WTC11 (cell line): ENCODE measurements around the gene AK8. TPM values are rescaled to one million over a fixed set of nuclear protein-coding genes. Genes with fewer than 3 reads are reported as not detected.

ENCODE experiments used
- ATAC-seq: fragments of 200-7000 bp; cut with Tn5 transposase; 2 replicates; pipeline ENCODE4 v1.10.0; 2021; ENCODE audit warnings: mild to moderate bottlenecking, moderate library complexity
- CTCF ChIA-PET: fragments of 300-600 bp; sonication (Branson Sonifier 250); formaldehyde crosslinking; loops from one replicate; lab custom pipeline; 2021; ENCODE audit warnings: antibody characterized with exemption; lab: Charles Lee
- POLR2A ChIA-PET: fragments of 350-600 bp; sonication (Branson Sonifier 250); formaldehyde crosslinking; loops from one replicate; lab custom pipeline; 2021; ENCODE audit warnings: antibody characterized with exemption; lab: Charles Lee
- DNase-seq: peaks from one replicate; pipeline ENCODE4 v3.0.0; 2021; ENCODE audit warnings: low spot score
- H3K27ac Mint-ChIP-seq: 2 replicates; pipeline ENCODE4 v1.8.0; 2021; ENCODE audit warnings: mixed read lengths
- H3K27me3 Mint-ChIP-seq: 2 replicates; pipeline ENCODE4 v1.8.0; 2021; ENCODE audit warnings: low read depth, mild to moderate bottlenecking, moderate library complexity, mixed read lengths
- H3K36me3 Mint-ChIP-seq: 2 replicates; pipeline ENCODE4 v1.8.0; 2021; ENCODE audit warnings: mixed read lengths
- H3K4me1 Mint-ChIP-seq: 2 replicates; pipeline ENCODE4 v1.8.0; 2022; ENCODE audit warnings: mixed read lengths
- H3K4me3 Mint-ChIP-seq: 2 replicates; pipeline ENCODE4 v1.8.0; 2021; ENCODE audit warnings: mild to moderate bottlenecking, moderate library complexity, mixed read lengths
- H3K9me3 Mint-ChIP-seq: 2 replicates; pipeline ENCODE4 v1.8.0; 2021; ENCODE audit warnings: mixed read lengths
- EMX1 ChIP-seq: fragments of 250-450 bp; sonication (Bioruptor Pico); IDR thresholded peaks from 2 replicates; pipeline ENCODE4 v1.8.0; 2021; ENCODE audit warnings: mild to moderate bottlenecking
- ETV6 ChIP-seq: sonication (generic); formaldehyde crosslinking; IDR thresholded peaks from 2 replicates; pipeline ENCODE4 v1.8.1; 2022; ENCODE audit warnings: mild to moderate bottlenecking, missing genetic modification reagents
- NFATC4 ChIP-seq: fragments of 250-450 bp; sonication (Bioruptor Pico); IDR thresholded peaks from 2 replicates; pipeline ENCODE4 v1.9.0; 2021; ENCODE audit warnings: mild to moderate bottlenecking
- TEAD4 ChIP-seq: sonication (generic); formaldehyde crosslinking; IDR thresholded peaks from 2 replicates; pipeline ENCODE4 v1.8.0; 2022; ENCODE audit warnings: mild to moderate bottlenecking, missing genetic modification reagents
- ZNF416 ChIP-seq: fragments of 250-450 bp; sonication (Bioruptor Pico); IDR thresholded peaks from 2 replicates; pipeline ENCODE4 v1.9.0; 2021; ENCODE audit warnings: mild to moderate bottlenecking, inconsistent platforms
- total RNA-seq: library from RNA; stranded (reverse); gene quantifications from 3 replicates; pipeline ENCODE4 v1.2.3, GENCODE V29; 2021
- TF ChIP-seq, protein P1 (sequence below): sonication (generic); formaldehyde crosslinking; IDR thresholded peaks from 2 replicates; pipeline ENCODE4 v1.8.1; 2022; ENCODE audit warnings: mild to moderate bottlenecking, missing genetic modification reagents, moderate library complexity, borderline replicate concordance
- TF ChIP-seq, protein P2 (sequence below): sonication (generic); formaldehyde crosslinking; IDR thresholded peaks from 2 replicates; pipeline ENCODE4 v1.8.0; 2022; ENCODE audit warnings: mild to moderate bottlenecking, missing genetic modification reagents
- TF ChIP-seq, protein P3 (sequence below): sonication (generic); formaldehyde crosslinking; conservative IDR thresholded peaks from 2 replicates; pipeline ENCODE4 v1.8.1; 2023; ENCODE audit warnings: mild to moderate bottlenecking, low read depth, missing genetic modification reagents, moderate library complexity
- TF ChIP-seq, protein P4 (sequence below): sonication (generic); formaldehyde crosslinking; IDR thresholded peaks from 2 replicates; pipeline ENCODE4 v1.8.0; 2023; ENCODE audit warnings: missing genetic modification reagents, mild to moderate bottlenecking, borderline replicate concordance
- TF ChIP-seq, protein P5 (sequence below): sonication (generic); formaldehyde crosslinking; IDR thresholded peaks from 2 replicates; pipeline ENCODE4 v1.8.0; 2022; ENCODE audit warnings: mild to moderate bottlenecking, missing genetic modification reagents

The AK8 gene
- total RNA-seq, 1 experiment from 2014 or later: 0.48 TPM

DNA sequence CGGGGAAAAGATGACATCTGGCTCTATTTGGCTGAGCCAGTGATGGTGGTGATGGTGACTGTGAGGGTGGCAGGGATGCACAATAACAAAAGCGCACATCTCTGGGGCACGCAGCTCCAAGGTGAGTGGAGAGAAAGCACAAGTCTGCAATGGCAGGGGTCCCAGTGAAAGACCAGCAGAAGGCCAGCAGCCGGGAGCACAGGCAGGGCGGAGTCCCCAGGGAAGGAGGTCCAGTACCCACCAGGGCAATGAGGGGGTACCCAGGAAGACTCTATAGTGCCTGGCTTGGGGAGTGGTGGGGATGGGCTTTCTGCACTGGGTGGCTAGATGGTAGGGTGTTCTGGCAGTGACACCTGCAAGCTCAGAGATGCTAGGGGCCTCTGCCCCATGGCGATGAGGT, 69.4 kb downstream of the AK8 start:
- Mint-ChIP-seq H3K27ac (no peak overlapping the region), H3K9me3 (no peaks in the 10 kb centered on the region), H3K36me3 (no peaks in the 10 kb centered on the region), H3K27me3 (peaks cover 2% of the 10 kb centered on the region; the same call in 1 of the 2 replicates), H3K4me3 (no peak overlapping the region), H3K4me1 (peaks cover 35% of the 10 kb centered on the region)
- TF ChIP-seq, protein P1, sequence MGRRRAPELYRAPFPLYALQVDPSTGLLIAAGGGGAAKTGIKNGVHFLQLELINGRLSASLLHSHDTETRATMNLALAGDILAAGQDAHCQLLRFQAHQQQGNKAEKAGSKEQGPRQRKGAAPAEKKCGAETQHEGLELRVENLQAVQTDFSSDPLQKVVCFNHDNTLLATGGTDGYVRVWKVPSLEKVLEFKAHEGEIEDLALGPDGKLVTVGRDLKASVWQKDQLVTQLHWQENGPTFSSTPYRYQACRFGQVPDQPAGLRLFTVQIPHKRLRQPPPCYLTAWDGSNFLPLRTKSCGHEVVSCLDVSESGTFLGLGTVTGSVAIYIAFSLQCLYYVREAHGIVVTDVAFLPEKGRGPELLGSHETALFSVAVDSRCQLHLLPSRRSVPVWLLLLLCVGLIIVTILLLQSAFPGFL (CRISPR knock-in tag): no peak
- TF ChIP-seq ZNF416 (CRISPR knock-in tag) (no peak), ETV6 (CRISPR knock-in tag) (no peak)
- TF ChIP-seq, protein P2, sequence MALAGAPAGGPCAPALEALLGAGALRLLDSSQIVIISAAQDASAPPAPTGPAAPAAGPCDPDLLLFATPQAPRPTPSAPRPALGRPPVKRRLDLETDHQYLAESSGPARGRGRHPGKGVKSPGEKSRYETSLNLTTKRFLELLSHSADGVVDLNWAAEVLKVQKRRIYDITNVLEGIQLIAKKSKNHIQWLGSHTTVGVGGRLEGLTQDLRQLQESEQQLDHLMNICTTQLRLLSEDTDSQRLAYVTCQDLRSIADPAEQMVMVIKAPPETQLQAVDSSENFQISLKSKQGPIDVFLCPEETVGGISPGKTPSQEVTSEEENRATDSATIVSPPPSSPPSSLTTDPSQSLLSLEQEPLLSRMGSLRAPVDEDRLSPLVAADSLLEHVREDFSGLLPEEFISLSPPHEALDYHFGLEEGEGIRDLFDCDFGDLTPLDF (CRISPR knock-in tag): no peak
- TF ChIP-seq, protein P3, sequence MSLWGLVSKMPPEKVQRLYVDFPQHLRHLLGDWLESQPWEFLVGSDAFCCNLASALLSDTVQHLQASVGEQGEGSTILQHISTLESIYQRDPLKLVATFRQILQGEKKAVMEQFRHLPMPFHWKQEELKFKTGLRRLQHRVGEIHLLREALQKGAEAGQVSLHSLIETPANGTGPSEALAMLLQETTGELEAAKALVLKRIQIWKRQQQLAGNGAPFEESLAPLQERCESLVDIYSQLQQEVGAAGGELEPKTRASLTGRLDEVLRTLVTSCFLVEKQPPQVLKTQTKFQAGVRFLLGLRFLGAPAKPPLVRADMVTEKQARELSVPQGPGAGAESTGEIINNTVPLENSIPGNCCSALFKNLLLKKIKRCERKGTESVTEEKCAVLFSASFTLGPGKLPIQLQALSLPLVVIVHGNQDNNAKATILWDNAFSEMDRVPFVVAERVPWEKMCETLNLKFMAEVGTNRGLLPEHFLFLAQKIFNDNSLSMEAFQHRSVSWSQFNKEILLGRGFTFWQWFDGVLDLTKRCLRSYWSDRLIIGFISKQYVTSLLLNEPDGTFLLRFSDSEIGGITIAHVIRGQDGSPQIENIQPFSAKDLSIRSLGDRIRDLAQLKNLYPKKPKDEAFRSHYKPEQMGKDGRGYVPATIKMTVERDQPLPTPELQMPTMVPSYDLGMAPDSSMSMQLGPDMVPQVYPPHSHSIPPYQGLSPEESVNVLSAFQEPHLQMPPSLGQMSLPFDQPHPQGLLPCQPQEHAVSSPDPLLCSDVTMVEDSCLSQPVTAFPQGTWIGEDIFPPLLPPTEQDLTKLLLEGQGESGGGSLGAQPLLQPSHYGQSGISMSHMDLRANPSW: no peak
- TF ChIP-seq, protein P4, sequence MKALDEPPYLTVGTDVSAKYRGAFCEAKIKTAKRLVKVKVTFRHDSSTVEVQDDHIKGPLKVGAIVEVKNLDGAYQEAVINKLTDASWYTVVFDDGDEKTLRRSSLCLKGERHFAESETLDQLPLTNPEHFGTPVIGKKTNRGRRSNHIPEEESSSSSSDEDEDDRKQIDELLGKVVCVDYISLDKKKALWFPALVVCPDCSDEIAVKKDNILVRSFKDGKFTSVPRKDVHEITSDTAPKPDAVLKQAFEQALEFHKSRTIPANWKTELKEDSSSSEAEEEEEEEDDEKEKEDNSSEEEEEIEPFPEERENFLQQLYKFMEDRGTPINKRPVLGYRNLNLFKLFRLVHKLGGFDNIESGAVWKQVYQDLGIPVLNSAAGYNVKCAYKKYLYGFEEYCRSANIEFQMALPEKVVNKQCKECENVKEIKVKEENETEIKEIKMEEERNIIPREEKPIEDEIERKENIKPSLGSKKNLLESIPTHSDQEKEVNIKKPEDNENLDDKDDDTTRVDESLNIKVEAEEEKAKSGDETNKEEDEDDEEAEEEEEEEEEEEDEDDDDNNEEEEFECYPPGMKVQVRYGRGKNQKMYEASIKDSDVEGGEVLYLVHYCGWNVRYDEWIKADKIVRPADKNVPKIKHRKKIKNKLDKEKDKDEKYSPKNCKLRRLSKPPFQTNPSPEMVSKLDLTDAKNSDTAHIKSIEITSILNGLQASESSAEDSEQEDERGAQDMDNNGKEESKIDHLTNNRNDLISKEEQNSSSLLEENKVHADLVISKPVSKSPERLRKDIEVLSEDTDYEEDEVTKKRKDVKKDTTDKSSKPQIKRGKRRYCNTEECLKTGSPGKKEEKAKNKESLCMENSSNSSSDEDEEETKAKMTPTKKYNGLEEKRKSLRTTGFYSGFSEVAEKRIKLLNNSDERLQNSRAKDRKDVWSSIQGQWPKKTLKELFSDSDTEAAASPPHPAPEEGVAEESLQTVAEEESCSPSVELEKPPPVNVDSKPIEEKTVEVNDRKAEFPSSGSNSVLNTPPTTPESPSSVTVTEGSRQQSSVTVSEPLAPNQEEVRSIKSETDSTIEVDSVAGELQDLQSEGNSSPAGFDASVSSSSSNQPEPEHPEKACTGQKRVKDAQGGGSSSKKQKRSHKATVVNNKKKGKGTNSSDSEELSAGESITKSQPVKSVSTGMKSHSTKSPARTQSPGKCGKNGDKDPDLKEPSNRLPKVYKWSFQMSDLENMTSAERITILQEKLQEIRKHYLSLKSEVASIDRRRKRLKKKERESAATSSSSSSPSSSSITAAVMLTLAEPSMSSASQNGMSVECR (CRISPR knock-in tag): no peak
- no peak for ATAC-seq
- no peak for DNase-seq
- ChIA-PET CTCF (interaction anchor here (0.8 to 1.1 kb wide), 2 partner anchors 40 to 396 kb away, joined by 3 to 4 read pairs; no protein-coding TSS in a partner anchor), POLR2A (no interaction called here)

DNA sequence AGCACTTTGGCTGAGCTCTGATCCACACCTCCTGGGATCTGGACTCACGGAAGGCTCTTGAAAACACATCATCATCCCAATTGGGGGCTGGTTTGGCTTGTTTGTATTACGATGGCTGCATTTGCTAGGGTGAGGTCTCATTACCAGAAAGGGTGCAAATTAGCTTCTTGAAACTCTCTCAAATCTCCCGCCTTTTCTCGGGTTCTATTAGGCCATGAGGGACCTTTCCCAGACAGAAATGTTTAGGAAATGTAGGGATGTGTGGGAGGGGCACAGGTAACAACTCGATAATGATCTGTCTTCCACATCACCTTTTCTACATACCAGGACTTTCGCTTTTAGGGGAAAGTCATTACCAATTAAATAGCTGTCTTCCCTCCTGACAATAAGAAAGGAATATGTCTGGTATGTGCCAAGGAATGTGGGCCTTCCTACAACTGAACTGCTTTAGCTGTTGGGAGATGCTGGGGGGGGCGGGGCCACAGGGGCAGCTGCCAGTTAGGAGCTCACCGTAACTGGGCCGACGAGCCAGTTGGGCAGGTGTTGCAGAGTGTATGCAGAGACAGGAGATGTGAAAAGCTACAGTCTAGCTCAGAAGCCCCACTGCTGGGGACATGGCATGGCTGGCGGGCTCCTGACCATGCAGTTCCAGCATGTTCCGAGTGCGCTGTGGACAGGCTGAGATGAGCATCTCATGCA, 71.2 kb downstream of the AK8 start:
- DNase-seq (peak; percentile 75), ATAC-seq (peak; percentile 89)
- Mint-ChIP-seq H3K27ac (peak overlapping the region; percentile 78), H3K27me3 (no peaks in the 10 kb centered on the region; the same call in 1 of the 2 replicates)
- TF ChIP-seq EMX1 (CRISPR knock-in tag) (no peak), TEAD4 (peak; percentile 23; the same call in 1 of the 2 replicates), NFATC4 (CRISPR knock-in tag) (no peak)
- TF ChIP-seq, protein P5, sequence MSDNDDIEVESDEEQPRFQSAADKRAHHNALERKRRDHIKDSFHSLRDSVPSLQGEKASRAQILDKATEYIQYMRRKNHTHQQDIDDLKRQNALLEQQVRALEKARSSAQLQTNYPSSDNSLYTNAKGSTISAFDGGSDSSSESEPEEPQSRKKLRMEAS (CRISPR knock-in tag): no peak
- TF ChIP-seq, all 79 proteins: peak for 1
- ChIA-PET CTCF (interaction anchor here (0.6 to 3.8 kb wide), 11 partner anchors 8 to 397 kb away, joined by 3 to 32 read pairs (median 5); partner anchors contain the start of genes CFAP77 and GFI1B), POLR2A (interaction anchor here (0.6 to 0.9 kb wide), 3 partner anchors 10 to 594 kb away, joined by 3 read pairs; partner anchors contain the start of genes DDX31 and GTF3C4)
- no peaks in the 10 kb centered on the region for H3K9me3 Mint-ChIP-seq
- H3K36me3 Mint-ChIP-seq: no peaks in the 10 kb centered on the region
- H3K4me3 Mint-ChIP-seq: no peak overlapping the region
- peaks cover 35% of the 10 kb centered on the region for H3K4me1 Mint-ChIP-seq
